ENCODE measurements around the gene TBCA.

DNA sequence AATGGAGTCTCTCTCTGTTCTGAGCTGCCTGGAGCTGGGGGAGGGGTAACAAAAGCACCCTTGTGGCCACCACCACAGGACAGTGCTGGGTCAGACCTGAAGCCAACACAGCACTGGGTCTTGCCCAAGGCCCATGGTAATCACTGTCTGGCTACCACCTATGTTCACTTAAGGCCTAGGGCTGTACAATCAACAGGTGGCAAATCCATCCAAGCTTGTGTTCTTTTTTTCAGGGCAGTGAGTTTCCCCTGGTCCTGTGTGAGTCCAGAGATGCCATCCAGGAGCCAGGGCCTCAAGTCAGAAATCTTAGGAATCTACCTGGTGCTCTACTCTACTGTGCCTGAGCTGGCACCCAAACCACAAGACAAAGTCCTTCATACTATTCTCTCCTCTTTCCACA is 117.5 kb downstream of the TBCA start:
- TF ChIP-seq, protein P1, sequence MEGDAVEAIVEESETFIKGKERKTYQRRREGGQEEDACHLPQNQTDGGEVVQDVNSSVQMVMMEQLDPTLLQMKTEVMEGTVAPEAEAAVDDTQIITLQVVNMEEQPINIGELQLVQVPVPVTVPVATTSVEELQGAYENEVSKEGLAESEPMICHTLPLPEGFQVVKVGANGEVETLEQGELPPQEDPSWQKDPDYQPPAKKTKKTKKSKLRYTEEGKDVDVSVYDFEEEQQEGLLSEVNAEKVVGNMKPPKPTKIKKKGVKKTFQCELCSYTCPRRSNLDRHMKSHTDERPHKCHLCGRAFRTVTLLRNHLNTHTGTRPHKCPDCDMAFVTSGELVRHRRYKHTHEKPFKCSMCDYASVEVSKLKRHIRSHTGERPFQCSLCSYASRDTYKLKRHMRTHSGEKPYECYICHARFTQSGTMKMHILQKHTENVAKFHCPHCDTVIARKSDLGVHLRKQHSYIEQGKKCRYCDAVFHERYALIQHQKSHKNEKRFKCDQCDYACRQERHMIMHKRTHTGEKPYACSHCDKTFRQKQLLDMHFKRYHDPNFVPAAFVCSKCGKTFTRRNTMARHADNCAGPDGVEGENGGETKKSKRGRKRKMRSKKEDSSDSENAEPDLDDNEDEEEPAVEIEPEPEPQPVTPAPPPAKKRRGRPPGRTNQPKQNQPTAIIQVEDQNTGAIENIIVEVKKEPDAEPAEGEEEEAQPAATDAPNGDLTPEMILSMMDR (IDR thresholded peaks at IDR 0.05), result no peak
- TF ChIP-seq POLR2AphosphoS5 (IDR thresholded peaks at IDR 0.05) (no peak), POLR2A (IDR thresholded peaks at IDR 0.05) (no peak), EP300 (IDR thresholded peaks at IDR 0.05) (no peak)
